Measurements from ENCODE around the gene ETV3. TPM values are rescaled to one million over a fixed set of nuclear protein-coding genes. Genes with fewer than 3 reads are reported as not detected.

Gene ETV3
- polyA plus RNA-seq, 3 donors = 4.8 to 62.3 (median 6.3) TPM

- no peak overlapping the region for H3K27ac Mint-ChIP-seq
- WGBS (ENCODE audit: insufficient coverage) = 100% methylated on average over 1 of the region's 6 CpGs
- H3K36me3 Mint-ChIP-seq = peaks cover 2 to 8% of the 10 kb centered on the region in 2 donors
Measured at GRCh38 chr1:157110003-157110402, 28.2 kb downstream of the ETV3 start.

GRCh38 chr1:157108448-157108847 lies 29.7 kb downstream of the ETV3 start:
- H3K36me3 Mint-ChIP-seq = peaks cover 2 to 8% of the 10 kb centered on the region in 2 donors
- Histone ChIP-seq H3K9ac (ENCODE audit: insufficient read depth, low read length, poor library complexity, severe bottlenecking) (no peak overlapping the region), H3K27me3 (ENCODE audit: control insufficient read depth in 2 of 2, insufficient read depth in 2 of 2, low read length in 2 of 2) (peaks cover 0 to 5% of the 10 kb centered on the region in 2 donors), H3K4me2 (replicated peaks; ENCODE audit: extremely low read depth, low read length, poor library complexity, severe bottlenecking) (no peak overlapping the region), H3K4me1 (ENCODE audit: control insufficient read depth in 1 of 2, insufficient read depth in 2 of 2, low read length in 2 of 2) (peaks cover 44 to 62% of the 10 kb centered on the region in 2 donors), H2AFZ (ENCODE audit: insufficient read depth, low read depth, low read length, poor library complexity, severe bottlenecking) (no peak overlapping the region), H3K9me3 (replicated peaks in 1 of 2; ENCODE audit: control insufficient read depth in 1 of 2, insufficient read depth in 1 of 2, low read length in 2 of 2) (no peaks in the 10 kb centered on the region), H3K79me2 (ENCODE audit: insufficient read depth, low read length) (no peaks in the 10 kb centered on the region), H3K36me3 (replicated peaks in 1 of 2; ENCODE audit: control insufficient read depth in 1 of 2, insufficient read depth in 2 of 2, low read length in 2 of 2) (no peaks in the 10 kb centered on the region), H4K20me1 (ENCODE audit: insufficient read depth, low read length) (no peaks in the 10 kb centered on the region), H3K4me3 (replicated peaks in 1 of 3; ENCODE audit: low read depth in 2 of 3, low read length in 3 of 3) (no peak overlapping the region), H3K27ac (ENCODE audit: low read depth in 1 of 2, low read length in 2 of 2) (no peak overlapping the region)
- WGBS (ENCODE audit: insufficient coverage) = 92% methylated on average over 2 of the region's 6 CpGs
- no peak for DNase-seq
- intact Hi-C loops (cut with micrococcal nuclease) = no loop called here
- H3K9me3 Mint-ChIP-seq = peaks cover 0 to 2% (median 0%) of the 10 kb centered on the region in 7 donors
- H3K27me3 Mint-ChIP-seq (ENCODE audit: low read depth in 3 of 3) = peaks cover 12 to 33% (median 23%) of the 10 kb centered on the region in 3 donors
- no peak for TF ChIP-seq CTCF (IDR thresholded peaks at IDR 0.05)
- H3K4me3 Mint-ChIP-seq = peak overlapping the region; percentile 34 to 37
- peak overlapping the region in 2 of 7 donors; percentile 20 to 79 for H3K27ac Mint-ChIP-seq
- H3K4me1 Mint-ChIP-seq = peaks cover 57% of the 10 kb centered on the region

More at GRCh38 chr1:157110003-157110402, 28.2 kb downstream of the ETV3 start:
- no peak overlapping the region for H3K4me2 ChIP-seq (replicated peaks; ENCODE audit: extremely low read depth, low read length, poor library complexity, severe bottlenecking)
- Mint-ChIP-seq H3K27me3 (ENCODE audit: low read depth in 3 of 3) (peaks cover 9 to 36% (median 23%) of the 10 kb centered on the region in 3 donors), H3K4me1 (peaks cover 52% of the 10 kb centered on the region), H3K9me3 (peaks cover 0 to 2% (median 0%) of the 10 kb centered on the region in 7 donors), H3K4me3 (peak overlapping the region in 1 of 2 donors; percentile 37)
- H2AFZ ChIP-seq (ENCODE audit: insufficient read depth, low read depth, low read length, poor library complexity, severe bottlenecking) = no peak overlapping the region
- no peak overlapping the region for H3K4me3 ChIP-seq (replicated peaks in 1 of 3; ENCODE audit: low read depth in 2 of 3, low read length in 3 of 3)
- no peaks in the 10 kb centered on the region for H3K9me3 ChIP-seq (replicated peaks in 1 of 2; ENCODE audit: control insufficient read depth in 1 of 2, insufficient read depth in 1 of 2, low read length in 2 of 2)
- no peaks in the 10 kb centered on the region for H4K20me1 ChIP-seq (ENCODE audit: insufficient read depth, low read length)
- H3K9ac ChIP-seq (ENCODE audit: insufficient read depth, low read length, poor library complexity, severe bottlenecking) = no peak overlapping the region
- H3K4me1 ChIP-seq (ENCODE audit: control insufficient read depth in 1 of 2, insufficient read depth in 2 of 2, low read length in 2 of 2) = peaks cover 49 to 53% of the 10 kb centered on the region in 2 donors
- no peak for DNase-seq
- no peaks in the 10 kb centered on the region for H3K36me3 ChIP-seq (replicated peaks in 1 of 2; ENCODE audit: control insufficient read depth in 1 of 2, insufficient read depth in 2 of 2, low read length in 2 of 2)
- H3K27ac ChIP-seq (ENCODE audit: low read depth in 1 of 2, low read length in 2 of 2) = no peak overlapping the region
- intact Hi-C loops (cut with micrococcal nuclease) = no loop called here
- TF ChIP-seq CTCF (IDR thresholded peaks at IDR 0.05) = no peak
- peaks cover 0 to 5% of the 10 kb centered on the region in 2 donors for H3K27me3 ChIP-seq (ENCODE audit: control insufficient read depth in 2 of 2, insufficient read depth in 2 of 2, low read length in 2 of 2)
- H3K79me2 ChIP-seq (ENCODE audit: insufficient read depth, low read length) = no peaks in the 10 kb centered on the region

Data from CD14-positive monocyte (primary cell).